Right kidney (tissue), 1 donor: ENCODE data around the gene AFF2.

Experiments used
- DNase-seq: peaks from one replicate; pipeline ENCODE4 v3.0.0-alpha.2; 2016

The AFF2 gene

DNA sequence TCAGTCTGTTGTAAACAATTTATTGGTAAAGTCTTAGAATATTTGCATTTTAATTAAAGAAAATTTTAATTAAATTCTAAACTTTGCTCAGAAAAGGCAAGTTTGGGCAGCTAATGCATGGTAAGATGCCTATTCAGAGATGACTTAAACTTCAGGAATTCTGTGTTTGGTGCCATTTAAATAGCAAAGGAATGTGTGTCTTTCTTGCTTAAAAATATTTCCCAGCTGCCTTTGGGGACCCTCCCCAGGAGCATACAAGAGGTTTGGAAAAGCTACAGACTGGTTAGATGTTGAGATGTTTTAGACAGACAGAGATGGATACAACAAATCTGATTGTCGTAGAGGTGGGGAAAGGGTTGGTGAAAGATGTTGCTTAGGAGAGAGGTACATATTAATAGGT, 36.5 kb downstream of the AFF2 start:
- DNase-seq: no peak

DNA sequence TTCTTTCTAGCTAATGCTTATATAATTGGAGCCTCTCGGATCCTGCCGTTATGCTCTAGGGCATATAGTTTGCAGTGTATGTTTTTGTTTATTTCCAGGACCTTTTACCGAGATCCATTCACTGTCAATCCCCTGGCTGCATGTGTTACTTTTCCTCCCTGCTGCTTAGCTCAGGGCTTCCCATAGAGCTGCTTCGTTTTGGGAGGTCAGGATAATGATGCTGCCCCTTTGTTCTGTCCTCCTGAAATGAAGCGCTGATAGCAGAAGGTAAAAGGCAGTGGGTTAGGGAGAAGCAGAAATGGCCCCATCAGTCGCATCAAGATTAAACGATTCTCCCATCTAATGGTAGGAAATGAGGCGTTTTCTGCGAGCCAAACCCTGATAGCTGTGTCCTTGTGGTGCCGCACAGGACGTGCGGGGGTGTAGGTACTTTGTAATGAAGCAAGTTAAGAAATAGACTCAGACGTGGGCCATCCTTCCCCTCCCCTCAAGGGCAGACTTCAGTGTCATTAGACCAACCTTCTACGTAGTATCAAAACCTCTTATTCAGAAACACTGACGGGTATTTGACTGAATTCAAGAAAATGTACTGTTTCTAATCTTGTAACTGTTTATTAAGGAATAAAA, 37.3 kb downstream of the AFF2 start:
- DNase-seq: no peak

DNA sequence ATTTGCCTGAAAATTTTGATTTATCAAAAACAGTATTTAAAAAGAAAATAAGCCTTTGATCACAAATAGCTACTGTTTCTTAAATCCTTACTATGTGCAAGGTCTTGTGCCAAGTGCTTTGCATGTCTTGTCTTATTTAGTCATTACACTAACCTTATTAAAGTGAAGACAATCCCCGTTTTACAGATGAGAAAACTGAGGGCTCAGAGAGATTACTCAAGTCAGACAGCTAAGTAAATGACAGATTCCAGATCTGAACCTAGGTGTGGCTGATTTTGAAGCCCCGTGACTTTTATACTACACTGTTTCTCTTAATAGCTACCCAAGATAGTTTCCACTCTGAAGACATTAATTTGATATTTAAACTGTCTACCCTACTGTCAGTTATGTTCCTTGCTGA, 38.2 kb downstream of the AFF2 start:
- DNase-seq: no peak

DNA sequence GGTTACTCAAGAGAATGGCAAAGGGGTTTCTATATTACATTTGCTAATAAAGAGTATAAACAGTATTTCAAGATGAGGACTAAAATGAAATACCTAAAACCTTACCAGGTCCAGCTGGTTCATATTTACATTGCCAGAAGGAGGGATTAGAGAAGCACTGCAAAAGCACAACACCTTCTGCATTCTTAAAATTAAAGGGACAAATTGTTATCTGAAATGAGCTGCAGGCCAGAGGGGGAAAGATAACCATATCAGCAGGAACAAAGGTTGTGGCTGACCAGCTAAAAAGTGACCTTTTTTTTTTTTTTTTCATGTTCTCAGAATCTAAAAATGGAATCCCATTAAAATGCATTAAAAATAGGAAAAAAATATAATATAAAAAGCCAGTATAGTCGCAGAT, 39.7 kb downstream of the AFF2 start:
- DNase-seq: no peak

DNA sequence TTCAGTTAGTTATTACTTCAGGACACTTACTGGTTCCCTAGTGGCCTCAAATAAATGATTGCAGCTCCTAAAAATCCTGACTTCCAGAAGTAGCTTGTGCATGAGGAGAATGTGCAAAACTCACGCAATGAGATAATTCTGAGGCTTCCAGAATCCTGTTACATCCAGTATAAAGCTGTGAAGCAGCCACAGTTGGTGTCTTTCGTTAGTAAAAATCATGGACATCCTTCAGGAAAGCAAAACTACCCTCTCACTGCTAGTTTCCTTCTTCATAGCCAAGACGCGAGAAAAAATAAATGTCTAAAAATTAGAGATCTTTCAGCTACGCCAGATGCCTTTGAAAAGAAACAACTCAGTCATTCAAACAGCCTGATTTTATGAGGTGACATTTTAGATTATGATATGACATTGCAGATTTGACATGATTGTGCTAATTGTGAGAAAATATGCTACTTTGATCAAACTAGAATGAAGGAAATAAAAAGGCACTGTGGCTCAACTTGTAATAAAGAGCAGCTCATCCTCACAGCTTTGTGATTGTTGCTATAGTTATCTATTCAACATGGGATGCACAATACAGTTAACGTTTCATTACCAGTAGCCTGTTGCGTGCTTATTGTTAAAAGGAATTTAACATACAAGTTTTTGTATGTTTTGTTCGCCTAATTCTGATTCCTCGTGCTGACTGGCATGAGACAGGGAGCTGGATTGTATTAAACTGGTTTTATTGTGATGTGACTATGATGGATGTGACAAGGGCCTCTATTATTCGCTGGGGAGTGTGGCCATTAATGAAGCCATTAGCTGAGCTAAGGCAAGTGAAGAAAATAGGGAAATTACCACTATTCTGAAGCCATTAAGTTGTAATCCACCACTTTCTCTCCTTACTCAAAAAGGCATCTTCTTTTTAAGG, 40.5 kb downstream of the AFF2 start:
- no peak for DNase-seq

DNA sequence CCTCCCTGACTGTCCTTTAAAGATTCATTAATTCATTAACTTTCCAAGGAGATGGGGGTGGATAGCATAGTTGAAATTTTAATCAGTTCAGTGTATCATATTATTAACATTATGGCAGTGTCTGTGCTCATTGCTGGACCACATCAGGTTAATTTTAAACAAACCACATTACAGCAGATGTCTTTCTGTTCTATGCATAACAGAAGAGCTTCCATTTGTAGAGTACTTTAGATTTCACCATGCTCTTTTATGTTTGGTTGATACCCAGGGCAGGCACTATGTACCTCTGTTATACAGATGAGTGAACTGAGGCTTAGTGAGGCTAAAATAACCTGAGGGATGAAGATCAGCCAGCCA, 41.1 kb downstream of the AFF2 start:
- no peak for DNase-seq

DNA sequence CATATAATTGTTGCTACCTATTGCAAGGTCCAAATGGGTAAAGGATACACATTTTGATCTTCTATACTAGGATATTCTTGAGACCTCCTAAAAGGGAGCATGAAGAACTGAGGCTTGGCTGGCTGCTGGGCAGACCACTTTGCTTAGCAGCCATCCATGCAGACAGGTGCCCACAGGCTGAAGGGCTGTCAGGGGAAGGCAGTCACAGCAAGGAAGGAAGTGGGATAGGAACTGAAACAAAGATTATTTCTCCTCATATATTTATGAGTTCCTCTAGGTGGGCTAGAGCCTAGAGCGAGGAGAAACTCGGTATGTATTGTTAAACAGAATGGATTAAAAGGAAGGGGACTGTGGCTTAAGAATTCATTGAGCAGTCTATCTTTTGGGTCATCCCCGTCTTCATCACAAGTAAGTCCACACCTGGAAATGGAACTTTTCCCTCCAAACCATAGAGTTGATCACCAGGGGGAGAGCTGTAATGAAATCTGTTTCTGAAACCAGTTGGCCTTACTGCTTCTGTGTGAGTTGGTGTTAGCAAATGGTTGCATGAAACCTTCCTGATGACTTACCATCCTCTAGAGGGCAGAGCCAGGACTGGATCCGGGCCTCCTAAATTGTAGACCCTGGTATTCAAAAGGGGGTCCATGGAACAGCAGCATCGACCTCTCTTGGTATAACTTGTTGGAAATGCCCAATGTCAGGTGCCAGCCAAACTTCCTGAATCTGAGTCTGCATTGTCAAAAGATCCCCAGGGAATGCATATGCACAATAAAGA, 42.3 kb downstream of the AFF2 start:
- DNase-seq: no peak

DNA sequence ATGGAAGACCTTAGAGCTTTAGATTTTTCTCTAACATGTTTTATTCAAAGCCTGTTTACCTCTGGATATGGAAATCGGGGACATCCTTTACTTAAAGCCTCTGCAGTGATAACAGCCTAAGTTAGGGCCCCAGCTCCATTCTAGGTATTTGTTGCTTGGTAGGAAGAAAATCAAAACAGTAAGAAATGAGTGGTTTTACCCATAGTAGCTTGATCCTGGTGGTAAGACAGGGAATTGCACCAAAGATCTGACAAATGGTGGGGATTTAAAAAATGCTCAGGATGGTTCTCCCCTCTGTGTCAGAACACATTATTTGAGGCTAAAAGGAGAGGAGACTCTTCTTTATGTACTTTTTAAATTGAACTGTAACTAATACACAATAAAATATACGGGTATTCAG, 52.4 kb downstream of the AFF2 start:
- DNase-seq: no peak

DNA sequence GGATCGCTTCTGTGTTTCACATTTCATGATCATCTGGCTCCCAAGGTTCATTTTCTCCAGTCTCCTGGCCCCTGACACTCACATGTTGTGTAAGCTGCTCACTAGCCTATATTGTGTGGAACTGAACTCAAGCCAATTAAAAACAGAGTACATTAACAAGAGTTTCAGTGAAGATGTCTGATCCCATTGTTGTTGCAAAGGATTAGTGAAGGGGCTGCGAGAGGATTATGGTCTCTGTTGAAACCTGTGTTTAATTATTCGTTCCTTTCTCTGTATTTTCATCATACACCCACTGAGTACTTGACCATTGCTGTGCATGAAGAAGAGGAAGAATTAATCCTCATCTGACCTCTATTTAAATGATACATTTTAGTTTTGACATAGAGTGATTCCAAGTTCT, 54.7 kb downstream of the AFF2 start:
- no peak for DNase-seq

DNA sequence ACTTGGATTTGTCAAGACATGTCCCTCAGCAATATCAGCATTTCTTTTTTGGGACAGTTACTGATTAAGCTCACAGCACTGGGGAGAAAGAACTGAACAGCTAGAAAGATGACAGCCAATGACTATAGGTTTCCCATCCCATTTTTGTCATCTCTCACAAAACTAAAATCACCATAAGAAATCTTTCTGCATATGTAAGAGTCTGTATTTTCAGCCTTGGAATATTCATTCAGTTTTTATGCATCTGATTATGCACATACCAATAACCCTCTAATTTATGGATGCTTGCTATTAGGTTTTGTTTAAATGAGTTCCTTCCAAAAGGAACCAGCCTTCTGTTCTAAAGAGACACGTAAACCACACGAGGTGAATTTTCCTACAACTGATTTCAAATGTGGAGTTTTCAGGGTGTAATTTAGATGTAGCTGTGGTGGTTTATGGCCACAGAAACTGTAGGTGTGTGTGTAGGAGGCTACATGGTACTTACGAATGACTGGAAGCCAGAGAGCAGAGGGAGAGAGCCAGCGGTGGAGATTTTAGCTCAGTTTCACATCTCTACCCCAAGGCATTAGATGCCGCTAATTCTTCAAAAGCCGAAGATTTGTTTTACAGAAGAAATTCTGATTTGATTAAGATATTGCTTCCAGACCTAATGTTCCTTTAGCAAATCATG, 55.3 kb downstream of the AFF2 start:
- DNase-seq: no peak

DNA sequence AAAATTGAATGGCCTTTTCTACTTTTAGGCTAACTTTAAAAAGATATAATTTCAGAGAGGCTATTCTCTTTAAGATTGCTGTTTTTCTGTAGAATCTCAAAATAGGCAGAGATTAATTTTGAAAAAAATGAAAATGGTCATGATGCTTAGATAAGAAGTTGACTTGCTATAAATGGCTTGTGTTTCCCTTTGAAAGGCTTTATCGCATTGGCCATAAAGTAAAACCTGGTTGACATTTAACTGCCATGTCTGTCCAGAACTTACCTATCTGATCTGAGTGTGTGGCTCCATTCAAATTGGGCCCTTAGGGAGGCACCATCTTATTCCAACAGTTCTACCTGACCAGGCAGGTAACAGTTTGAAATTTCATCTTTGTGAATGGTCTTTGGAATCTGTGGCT, 56.1 kb downstream of the AFF2 start:
- no peak for DNase-seq

DNA sequence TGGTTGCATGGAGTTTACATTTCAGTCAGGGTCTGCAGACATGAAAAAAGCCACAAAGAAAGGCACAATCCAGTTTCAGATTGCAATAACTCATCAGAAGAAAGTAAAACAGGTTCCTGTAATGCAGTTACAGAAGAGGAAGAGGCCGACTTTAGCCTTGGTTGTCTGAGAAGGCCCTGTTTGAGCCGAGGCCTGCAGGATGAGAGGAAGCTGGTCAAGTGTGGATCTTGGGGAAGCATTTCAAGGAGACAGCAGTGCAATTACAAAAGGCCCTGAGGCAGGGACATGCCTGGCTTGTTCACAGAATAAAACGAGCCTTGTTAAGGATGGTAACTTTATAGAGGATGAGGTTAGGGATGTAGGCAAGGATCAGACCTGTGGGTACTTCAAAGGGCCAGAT, 62.4 kb downstream of the AFF2 start:
- DNase-seq: no peak

DNA sequence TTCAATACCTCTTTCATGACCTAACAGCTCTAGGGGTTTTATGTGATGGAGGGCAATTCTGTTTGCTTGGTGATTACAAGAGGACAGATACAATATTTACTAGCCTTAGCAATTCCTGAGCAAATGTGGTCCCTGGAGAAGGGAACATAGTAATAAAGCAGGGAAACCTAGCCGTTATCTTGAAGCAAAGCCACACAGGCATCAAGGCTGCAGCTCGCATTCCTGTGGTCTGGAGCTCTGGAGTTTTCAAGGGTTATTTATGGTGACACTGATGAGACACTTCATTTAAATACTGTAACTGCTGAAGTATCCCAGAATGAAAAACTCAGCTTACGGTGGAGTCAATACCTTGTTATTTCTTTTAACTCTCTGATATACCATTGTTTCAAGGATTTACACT, 66.8 kb downstream of the AFF2 start:
- no peak for DNase-seq

DNA sequence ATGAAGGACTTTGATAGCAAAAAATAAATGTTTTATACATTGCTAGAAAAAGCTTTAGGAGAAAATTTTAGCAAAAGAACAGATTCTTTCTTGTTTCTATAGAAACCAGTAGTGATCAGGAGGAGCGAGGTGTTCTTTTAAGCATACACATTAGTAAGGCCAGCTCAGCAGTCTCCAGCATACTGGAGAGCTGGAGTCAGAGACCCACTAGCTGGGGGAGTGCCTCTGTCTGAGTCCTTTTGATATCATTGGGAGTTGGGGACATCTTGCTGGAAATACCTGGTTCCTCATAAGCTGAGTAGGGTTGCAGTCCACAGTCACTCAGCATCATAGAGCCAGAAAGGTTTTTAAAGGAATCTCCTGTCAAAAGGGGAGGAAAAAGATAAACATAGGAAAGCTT, 67.4 kb downstream of the AFF2 start:
- no peak for DNase-seq

DNA sequence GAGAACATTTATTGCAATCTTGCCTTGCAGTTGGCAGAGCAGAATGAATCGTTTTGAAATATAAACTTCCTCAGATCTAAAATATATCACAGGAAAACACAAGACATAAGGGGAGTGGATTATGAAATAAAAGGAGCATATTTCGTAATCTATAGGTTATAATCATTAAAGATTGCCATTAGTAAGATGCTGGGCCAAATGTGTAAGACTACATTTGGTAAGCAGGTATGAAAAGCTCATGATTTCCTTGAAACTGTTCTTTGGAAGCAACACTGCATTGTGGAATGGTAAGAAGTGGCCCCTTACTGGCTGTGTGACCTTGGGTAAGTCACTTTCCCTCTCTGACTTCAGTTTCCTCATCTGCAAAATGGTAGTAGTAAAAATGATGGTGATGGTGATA, 68.3 kb downstream of the AFF2 start:
- DNase-seq: no peak

DNA sequence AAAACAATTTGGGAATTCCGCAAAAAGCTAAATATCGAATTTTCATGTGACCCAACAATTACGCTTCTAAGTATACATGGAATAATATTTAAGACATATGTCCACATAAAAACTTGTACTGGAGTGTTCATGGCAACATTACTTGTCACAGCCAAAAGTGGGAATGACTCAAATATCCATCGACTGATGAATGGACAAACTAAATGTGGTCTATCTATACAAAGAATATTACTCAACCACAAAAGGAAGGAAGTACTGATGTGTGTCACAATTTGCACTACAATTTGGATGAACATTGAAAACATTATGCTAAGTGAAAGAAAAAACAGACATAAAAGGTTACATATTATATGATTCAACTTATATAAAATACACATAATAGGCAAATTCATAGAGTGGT, 71.9 kb downstream of the AFF2 start:
- DNase-seq: no peak

DNA sequence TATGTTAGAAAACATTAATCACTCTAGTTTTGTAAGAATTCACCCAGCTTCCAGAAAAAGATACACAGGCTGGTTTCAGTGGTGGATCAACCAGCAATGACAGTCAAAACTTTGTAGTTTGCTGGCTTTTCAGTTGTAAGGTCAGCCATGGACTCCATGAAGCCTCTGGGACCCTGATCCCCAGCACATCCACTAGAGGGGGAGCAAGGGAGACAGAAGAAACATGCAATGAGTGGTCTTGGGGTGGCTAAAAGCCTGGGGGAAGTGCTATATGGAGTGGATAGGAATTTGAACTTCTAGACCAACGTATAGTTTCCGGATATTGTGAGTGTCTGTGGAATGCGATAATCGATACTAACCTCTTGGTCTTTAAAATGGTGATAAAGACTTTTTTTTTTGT, 72.7 kb downstream of the AFF2 start:
- no peak for DNase-seq

DNA sequence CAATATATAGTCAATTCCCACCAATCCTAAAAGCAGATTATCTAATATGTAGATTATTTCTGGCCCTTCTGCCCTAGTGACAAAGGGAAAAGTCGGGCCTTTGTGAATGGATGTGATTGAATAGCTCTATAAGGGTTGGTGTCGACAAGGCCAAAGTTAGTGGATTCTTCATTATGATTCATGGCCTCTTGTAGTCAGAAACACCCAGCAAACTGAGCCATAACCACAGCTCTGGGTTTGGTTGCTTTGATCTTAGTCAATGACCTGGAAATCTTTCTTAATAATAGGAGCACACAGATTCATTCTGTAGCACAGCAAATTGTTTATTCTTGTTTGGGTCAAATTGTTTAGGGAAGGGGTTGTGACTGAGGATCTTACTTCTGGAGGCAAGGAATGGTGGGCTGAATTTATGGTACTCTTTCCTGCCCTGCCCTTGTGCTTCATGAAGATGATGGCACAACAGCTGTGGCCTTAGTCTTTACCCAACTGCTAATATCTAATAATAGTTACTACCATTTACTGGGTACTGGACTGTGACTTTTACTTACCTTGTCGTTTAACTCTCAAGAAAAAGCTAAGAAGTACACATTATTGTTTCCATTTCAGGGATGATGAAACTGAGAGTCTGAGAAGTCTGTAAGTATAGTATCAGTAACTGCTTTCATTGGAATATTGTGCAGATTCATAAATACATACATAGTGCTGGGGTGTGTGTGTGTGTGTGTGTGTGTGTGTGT, 74.0 kb downstream of the AFF2 start:
- no peak for DNase-seq

DNA sequence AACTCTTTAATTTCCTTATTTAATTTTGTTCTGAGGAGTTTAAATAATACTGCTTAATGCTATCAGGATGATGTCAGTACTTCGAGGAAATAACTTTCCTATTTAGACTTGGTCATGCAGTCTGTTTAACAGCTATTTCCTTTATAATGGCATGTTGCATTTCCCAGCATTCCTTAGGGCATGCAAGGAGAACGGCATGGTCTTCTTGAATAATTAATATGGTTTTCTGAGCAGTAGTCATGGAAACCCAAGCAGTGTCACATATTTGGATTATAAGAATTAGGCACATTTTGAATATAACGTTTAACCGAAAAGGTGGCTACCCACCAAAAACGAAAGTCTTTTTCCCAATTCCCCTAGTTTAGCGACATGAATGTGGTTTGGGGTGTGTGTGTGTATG, 76.0 kb downstream of the AFF2 start:
- no peak for DNase-seq

DNA sequence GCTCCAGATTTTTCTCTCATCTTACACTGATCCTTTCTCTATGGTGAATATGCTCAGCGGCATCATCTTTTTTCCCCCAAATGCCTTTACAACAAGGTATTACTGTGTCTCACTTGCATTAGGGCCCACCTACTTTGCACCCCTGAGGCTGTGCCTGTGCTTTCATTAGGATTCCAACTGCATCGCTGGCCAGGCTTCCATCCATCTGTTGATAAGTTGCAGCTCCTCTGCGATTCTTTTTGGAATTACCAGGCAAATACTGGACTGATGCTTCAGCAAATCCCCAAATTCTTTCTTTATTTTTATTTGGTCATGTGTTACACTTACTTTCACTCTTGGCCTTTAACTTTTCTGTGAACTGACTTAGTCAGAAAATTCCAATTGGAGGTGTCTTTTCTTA, 77.3 kb downstream of the AFF2 start:
- DNase-seq: no peak

DNA sequence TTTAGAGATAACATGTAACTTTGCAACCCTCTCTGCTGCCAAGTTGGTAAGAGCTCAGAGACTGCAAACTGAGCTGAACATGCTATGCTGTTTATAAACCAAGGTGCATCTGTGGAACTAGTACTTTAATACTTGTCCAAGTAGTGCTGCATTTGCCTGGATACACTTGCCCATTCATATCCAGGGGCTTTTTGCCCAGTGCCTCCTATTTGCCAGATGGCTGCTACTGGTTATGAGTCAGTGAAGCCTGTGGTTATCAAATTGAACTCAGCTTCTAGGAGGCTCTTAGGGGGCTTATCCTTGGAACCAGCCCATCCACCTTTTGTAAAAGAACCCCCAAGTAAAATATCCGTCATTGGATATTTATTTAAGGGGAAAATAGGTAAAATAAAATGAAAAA, 79.6 kb downstream of the AFF2 start:
- DNase-seq: no peak

DNA sequence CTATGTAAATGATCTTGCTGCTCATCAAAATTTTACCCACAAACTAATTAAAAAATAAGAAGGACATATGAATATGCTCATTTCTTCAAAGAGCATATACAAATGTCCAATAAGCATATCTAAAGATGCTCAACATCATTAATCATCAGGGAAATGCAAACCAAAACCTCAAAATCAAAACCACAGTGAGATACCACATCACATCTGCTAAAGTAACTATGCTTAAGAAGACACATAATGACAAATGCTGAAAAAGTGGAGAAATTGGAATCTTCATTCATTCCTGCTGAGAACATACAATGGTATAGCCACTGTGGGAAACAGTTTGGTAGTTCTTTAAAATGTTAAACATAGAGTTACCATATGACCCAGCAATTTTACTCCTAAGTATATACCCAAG, 81.9 kb downstream of the AFF2 start:
- no peak for DNase-seq
